Stimulated activated CD8-positive, alpha-beta memory T cell treated with anti-CD3 and anti-CD28 coated beads, Interleukin-15, amount 100 ng/mL, for 48 hours (primary cell): ENCODE results near the gene WNK3.

Experiments
- DNase-seq, 2 donors: peaks; one replicate each; pipeline ENCODE4 v3.0.0-alpha.2; 2020; ENCODE audit warnings: low read depth in 2 of 2

WNK3 gene

DNA sequence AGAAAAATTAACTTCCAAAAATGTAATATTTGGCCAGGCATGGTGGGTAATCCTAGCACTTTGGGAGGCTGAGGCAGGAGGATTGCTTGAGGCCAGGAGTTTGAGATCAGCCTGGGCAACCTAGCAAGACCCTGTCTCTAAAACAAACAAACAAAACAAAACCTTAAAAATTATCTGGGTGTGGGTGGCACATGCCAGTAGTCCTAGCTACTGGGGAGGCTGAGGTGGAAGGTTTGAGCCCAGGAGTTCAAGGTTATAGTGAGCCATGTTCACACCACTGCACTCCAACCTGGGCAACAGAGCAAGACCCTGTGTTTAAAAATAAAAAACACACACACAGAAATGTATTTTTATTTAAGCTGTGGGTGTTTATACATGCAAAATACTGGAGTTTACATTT lies 186.8 kb downstream of the WNK3 start:
- DNase-seq = no peak

- no peak for DNase-seq
Observed at GRCh38 chrX:54166915-54167314, 190.9 kb downstream of the WNK3 start.

- no peak for DNase-seq
Observed at GRCh38 chrX:54157561-54157960, 200.3 kb downstream of the WNK3 start.
